ENCODE results near the gene RNASEH2A. TPM values are rescaled to one million over a fixed set of nuclear protein-coding genes. Genes with fewer than 3 reads are reported as not detected.

RNASEH2A gene
- total RNA-seq, 1 experiment from 2014 or later = 16.7 TPM

DNA sequence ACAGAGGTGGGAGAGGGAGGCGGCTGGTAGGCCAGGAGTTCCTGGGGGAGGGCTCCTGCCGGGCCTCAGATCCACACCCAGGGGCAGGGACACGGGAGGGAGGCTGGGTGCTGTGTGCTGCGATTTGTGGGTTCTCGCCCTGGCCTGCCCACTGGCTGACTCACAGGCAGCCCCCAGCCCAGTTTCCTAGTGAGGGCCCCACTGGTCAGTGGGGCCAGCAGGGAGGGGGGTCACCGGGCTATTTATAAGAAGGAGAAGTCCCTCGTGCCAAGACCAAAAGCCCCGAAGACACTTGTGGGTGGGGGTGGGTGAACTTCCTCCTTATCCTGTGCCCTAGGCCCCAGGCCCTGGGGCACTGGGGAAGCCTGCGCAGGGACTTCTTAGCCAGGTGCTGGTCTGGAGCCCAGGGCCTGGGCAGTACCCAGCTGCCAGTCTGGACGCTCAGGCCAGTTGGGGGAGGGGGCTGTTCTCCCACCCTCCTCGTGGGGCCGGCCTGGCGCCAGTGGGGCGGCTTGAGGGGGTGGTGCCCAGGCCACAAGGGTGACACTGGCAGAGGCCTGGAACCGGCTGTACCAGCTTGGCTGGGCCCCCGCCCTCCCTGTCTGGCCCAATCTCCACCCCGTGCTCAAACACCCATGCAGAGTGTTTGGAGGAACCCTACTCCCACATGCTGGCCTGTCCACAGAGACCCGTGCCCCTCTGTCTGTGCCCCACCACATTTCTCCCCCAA, 20.1 kb upstream of the RNASEH2A start:
- POLR2A ChIA-PET = interaction anchor here (0.6 to 5.0 kb wide), 5 partner anchors 9 to 160 kb away, joined by 3 to 132 read pairs (median 3); partner anchors contain the start of gene HOOK2
- Mint-ChIP-seq H3K27ac (ENCODE audit: low read depth, unreplicated experiment) (no peak overlapping the region), H3K4me3 (ENCODE audit: unreplicated experiment) (no peak overlapping the region), H3K27me3 (ENCODE audit: insufficient read depth, unreplicated experiment) (no peaks in the 10 kb centered on the region), H3K4me1 (ENCODE audit: insufficient read depth, unreplicated experiment) (peaks cover 24% of the 10 kb centered on the region), H3K36me3 (ENCODE audit: insufficient read depth, unreplicated experiment) (peaks cover 11% of the 10 kb centered on the region), H3K9me3 (ENCODE audit: unreplicated experiment) (no peaks in the 10 kb centered on the region)
- intact Hi-C loops (cut with micrococcal nuclease) = no loop called here
- no peak for DNase-seq (ENCODE audit: unreplicated experiment)
- TF ChIP-seq, protein P1, sequence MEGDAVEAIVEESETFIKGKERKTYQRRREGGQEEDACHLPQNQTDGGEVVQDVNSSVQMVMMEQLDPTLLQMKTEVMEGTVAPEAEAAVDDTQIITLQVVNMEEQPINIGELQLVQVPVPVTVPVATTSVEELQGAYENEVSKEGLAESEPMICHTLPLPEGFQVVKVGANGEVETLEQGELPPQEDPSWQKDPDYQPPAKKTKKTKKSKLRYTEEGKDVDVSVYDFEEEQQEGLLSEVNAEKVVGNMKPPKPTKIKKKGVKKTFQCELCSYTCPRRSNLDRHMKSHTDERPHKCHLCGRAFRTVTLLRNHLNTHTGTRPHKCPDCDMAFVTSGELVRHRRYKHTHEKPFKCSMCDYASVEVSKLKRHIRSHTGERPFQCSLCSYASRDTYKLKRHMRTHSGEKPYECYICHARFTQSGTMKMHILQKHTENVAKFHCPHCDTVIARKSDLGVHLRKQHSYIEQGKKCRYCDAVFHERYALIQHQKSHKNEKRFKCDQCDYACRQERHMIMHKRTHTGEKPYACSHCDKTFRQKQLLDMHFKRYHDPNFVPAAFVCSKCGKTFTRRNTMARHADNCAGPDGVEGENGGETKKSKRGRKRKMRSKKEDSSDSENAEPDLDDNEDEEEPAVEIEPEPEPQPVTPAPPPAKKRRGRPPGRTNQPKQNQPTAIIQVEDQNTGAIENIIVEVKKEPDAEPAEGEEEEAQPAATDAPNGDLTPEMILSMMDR (IDR thresholded peaks at IDR 0.05; ENCODE audit: unreplicated experiment) = no peak
- CTCF ChIA-PET = interaction anchor here (0.7 to 3.3 kb wide), 6 partner anchors 8 to 62 kb away, joined by 3 to 41 read pairs (median 4); no protein-coding TSS in a partner anchor
- BruUV-seq (replicated peaks) = no TSS peak

DNA sequence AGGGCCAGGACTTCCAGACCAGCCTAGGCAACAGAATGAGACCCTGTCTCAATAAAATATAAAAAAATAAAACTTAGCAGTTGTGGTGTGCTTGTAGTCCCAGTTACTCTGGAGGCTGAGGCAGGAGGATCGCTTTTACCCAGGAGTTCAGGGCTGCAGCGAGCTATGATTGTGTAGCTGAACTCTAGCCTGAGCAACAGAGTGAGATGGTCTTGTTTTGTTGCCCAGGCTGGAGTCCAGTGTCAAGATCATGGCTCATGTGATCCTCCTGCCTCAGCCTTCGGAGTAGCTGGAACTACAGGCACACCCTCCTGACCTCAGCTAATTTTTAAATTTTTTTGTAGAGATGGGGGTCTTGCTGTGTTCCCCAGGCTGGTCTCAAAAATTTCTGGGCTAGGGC, 19.4 kb upstream of the RNASEH2A start:
- intact Hi-C loops (cut with micrococcal nuclease) = no loop called here
- no peak for DNase-seq (ENCODE audit: unreplicated experiment)
- TF ChIP-seq, protein P1 (IDR thresholded peaks at IDR 0.05; ENCODE audit: unreplicated experiment) = no peak
- no peaks in the 10 kb centered on the region for H3K27me3 Mint-ChIP-seq (ENCODE audit: insufficient read depth, unreplicated experiment)
- H3K36me3 Mint-ChIP-seq (ENCODE audit: insufficient read depth, unreplicated experiment) = peaks cover 17% of the 10 kb centered on the region
- peaks cover 24% of the 10 kb centered on the region for H3K4me1 Mint-ChIP-seq (ENCODE audit: insufficient read depth, unreplicated experiment)
- H3K4me3 Mint-ChIP-seq (ENCODE audit: unreplicated experiment) = no peak overlapping the region
- BruUV-seq (replicated peaks) = no TSS peak
- CTCF ChIA-PET = interaction anchor here (0.8 to 3.3 kb wide), 2 partner anchors 9 to 24 kb away, joined by 3 to 41 read pairs; no protein-coding TSS in a partner anchor
- POLR2A ChIA-PET = interaction anchor here (0.6 to 5.0 kb wide), 4 partner anchors 10 to 159 kb away, joined by 3 to 132 read pairs (median 4); partner anchors contain the start of gene HOOK2
- H3K27ac Mint-ChIP-seq (ENCODE audit: low read depth, unreplicated experiment) = no peak overlapping the region
- H3K9me3 Mint-ChIP-seq (ENCODE audit: unreplicated experiment) = no peaks in the 10 kb centered on the region

DNA sequence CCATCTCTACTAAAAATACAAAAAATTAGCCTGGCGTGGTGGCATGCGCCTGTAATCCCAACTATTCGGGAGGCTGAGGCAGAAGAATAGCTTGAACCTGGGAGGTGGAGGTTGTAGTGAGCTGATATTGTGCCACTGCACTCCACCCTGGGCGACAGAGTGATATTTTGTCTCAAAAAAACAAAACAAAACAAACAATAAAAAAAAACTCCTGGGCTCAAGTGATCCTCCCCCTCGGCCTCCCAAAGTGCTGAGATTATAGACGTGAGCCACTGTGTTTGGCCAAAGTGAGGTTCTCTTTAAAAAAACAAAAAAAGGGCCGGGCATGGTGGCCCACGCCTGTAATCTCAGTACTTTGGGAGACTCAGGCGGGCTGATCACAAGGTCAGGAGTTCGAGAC, 18.9 kb upstream of the RNASEH2A start:
- H3K27me3 Mint-ChIP-seq (ENCODE audit: insufficient read depth, unreplicated experiment) = no peaks in the 10 kb centered on the region
- DNase-seq (ENCODE audit: unreplicated experiment) = no peak

More for the DNA sequence above, 18.9 kb upstream of the RNASEH2A start:
- TF ChIP-seq, protein P1 (IDR thresholded peaks at IDR 0.05; ENCODE audit: unreplicated experiment) = no peak
- H3K4me1 Mint-ChIP-seq (ENCODE audit: insufficient read depth, unreplicated experiment) = peaks cover 24% of the 10 kb centered on the region
- BruUV-seq (replicated peaks) = no TSS peak
- ChIA-PET POLR2A (interaction anchor here (1.6 to 5.0 kb wide), 5 partner anchors 11 to 64 kb away, joined by 5 to 132 read pairs (median 11); partner anchors contain the start of genes HOOK2, PRDX2, RNASEH2A and THSD8), CTCF (interaction anchor here (0.8 to 3.3 kb wide), 4 partner anchors 10 to 178 kb away, joined by 3 to 41 read pairs (median 4); no protein-coding TSS in a partner anchor)
- H3K9me3 Mint-ChIP-seq (ENCODE audit: unreplicated experiment) = no peaks in the 10 kb centered on the region
- H3K4me3 Mint-ChIP-seq (ENCODE audit: unreplicated experiment) = no peak overlapping the region
- peaks cover 22% of the 10 kb centered on the region for H3K36me3 Mint-ChIP-seq (ENCODE audit: insufficient read depth, unreplicated experiment)
- intact Hi-C loops (cut with micrococcal nuclease) = no loop called here
- no peak overlapping the region for H3K27ac Mint-ChIP-seq (ENCODE audit: low read depth, unreplicated experiment)
